HepG2 (cell line): ENCODE data around the gene COL5A2. TPM values are rescaled to one million over a fixed set of nuclear protein-coding genes. Genes with fewer than 3 reads are reported as not detected.

ENCODE experiments used
- ATAC-seq: fragments of 200-7000 bp; cut with Tn5 transposase; 3 replicates; pipeline ENCODE4 v1.9.1; 2020; ENCODE audit warnings: mild to moderate bottlenecking, moderate library complexity
- BruUV-seq: library from RNA; stranded (reverse); fragments of 400-500 nt; replicated peaks from 2 replicates; lab custom pipeline; 2021; lab: Mats Ljungman, UMichigan
- CTCF ChIA-PET: fragments of 300-600 bp; formaldehyde crosslinking; extraction: SDS; loops from one replicate; lab custom pipeline; 2021; ENCODE audit warnings: low total read pairs, inconsistent platforms, low intra/inter-chr PET ratio; lab: Yijun Ruan, JAX
- POLR2A ChIA-PET: fragments of 350-600 bp; sonication (Branson Sonifier 250); formaldehyde crosslinking; loops from one replicate; lab custom pipeline; 2020; ENCODE audit warnings: antibody characterized with exemption, inconsistent platforms; lab: Yijun Ruan, JAX
- DNase-seq: peaks from one replicate; pipeline ENCODE4 v3.0.0-alpha.2; 2015; ENCODE audit warnings: low spot score
- FAIRE-seq: peaks from 3 replicates; lab custom pipeline; 2011; peaks lifted over from hg19 to GRCh38; lab: Jason Lieb, UNC
- H2AFZ ChIP-seq: one replicate; pipeline ENCODE4 v1.6.1; 2011; ENCODE audit warnings: low read length, inconsistent platforms
- H3K27ac ChIP-seq: fragments of 300-600 bp; 3 replicates; pipeline ENCODE4 v1.8.0; 2011; ENCODE audit warnings: mixed run types, mild to moderate bottlenecking, mixed read lengths, low read length, inconsistent platforms; ENCODE audit not compliant: insufficient read depth; ENCODE audit errors: extremely low read length
- H3K27me3 ChIP-seq, 2 experiments: fragments of 200-600 bp in 1 of 2; 2 replicates in 1 of 2; 3 replicates in 1 of 2; pipeline versions ENCODE4 v1.6.0 to v1.8.0; 2011; ENCODE audit warnings: low read length in 2 of 2, mild to moderate bottlenecking in 2 of 2, moderate library complexity in 2 of 2, inconsistent platforms in 1 of 2; ENCODE audit not compliant: insufficient read depth in 2 of 2, control insufficient read depth in 1 of 2
- H3K36me3 ChIP-seq, 2 experiments: fragments of 200-600 bp in 1 of 2; replicated peaks in 1 of 2; 2 replicates in 1 of 2; 3 replicates in 1 of 2; pipeline versions ENCODE4 v1.5.1 to v1.8.0; 2011; ENCODE audit warnings: low read length in 2 of 2, inconsistent platforms in 1 of 2; ENCODE audit not compliant: insufficient read depth in 2 of 2, control insufficient read depth in 1 of 2
- H3K4me1 ChIP-seq: 2 replicates; pipeline ENCODE4 v1.5.1; 2012; ENCODE audit warnings: low read length, inconsistent platforms; ENCODE audit not compliant: insufficient read depth
- H3K4me2 ChIP-seq: 2 replicates; pipeline ENCODE4 v1.6.0; 2011; ENCODE audit warnings: low read depth, low read length, inconsistent platforms
- H3K4me3 ChIP-seq, 3 experiments: fragments of 200-600 bp in 1 of 3; sonication (generic), shearing (Covaris generic) in 1 of 3; replicated peaks in 1 of 3; 2 replicates each; pipeline ENCODE4 v1.5.1; 2011 to 2016; ENCODE audit warnings: low read length in 3 of 3, inconsistent platforms in 2 of 3, low read depth in 2 of 3, mild to moderate bottlenecking in 2 of 3, control low read depth in 1 of 3, mixed read lengths in 1 of 3; ENCODE audit not compliant: insufficient read depth in 1 of 3
- H3K79me2 ChIP-seq: one replicate; pipeline ENCODE4 v1.6.1; 2011; ENCODE audit warnings: low read length, inconsistent platforms; ENCODE audit not compliant: insufficient read depth
- H3K9ac ChIP-seq: 2 replicates; pipeline ENCODE4 v1.6.0; 2011; ENCODE audit warnings: mild to moderate bottlenecking, low read depth, low read length, inconsistent platforms; ENCODE audit not compliant: insufficient read depth
- H3K9me3 ChIP-seq: 2 replicates; pipeline ENCODE4 v1.5.1; 2012; ENCODE audit warnings: mild to moderate bottlenecking, low read length
- H4K20me1 ChIP-seq: 2 replicates; pipeline ENCODE4 v1.6.0; 2011; ENCODE audit warnings: inconsistent platforms, mild to moderate bottlenecking, low read length, moderate library complexity; ENCODE audit not compliant: insufficient read depth
- EED ChIP-seq: sonication (generic); formaldehyde crosslinking; IDR thresholded peaks from 2 replicates; pipeline ENCODE4 v1.5.0; 2020; ENCODE audit warnings: mild to moderate bottlenecking, missing genetic modification reagents
- MAFK ChIP-seq, 2 experiments: IDR thresholded peaks in 1 of 2; conservative IDR thresholded peaks in 1 of 2; 2 replicates each; pipeline ENCODE4 v1.6.1; 2011; ENCODE audit warnings: improper control_type of control experiment in 2 of 2, low read length in 2 of 2
- WGBS: methylation state at CpG from one replicate; pipeline ENCODE4 v1.1.6; 2017; ENCODE audit warnings: low lambda C conversion rate; 5-methylcytosine and 5-hydroxymethylcytosine counted together
- in situ Hi-C: cut with HindIII; loops from 2 replicates; pipeline ENCODE4 v1.10.0; 2017; ENCODE audit warnings: low pct_unique_long_range_greater_than_20kb; ENCODE audit not compliant: extremely low pct_ligation_motif_present
- intact Hi-C: fragments of 100-400 bp; cut with micrococcal nuclease; formaldehyde crosslinking; loops from one replicate; pipeline ENCODE4 v1.10.0; 2022; ENCODE audit not compliant: unreplicated experiment
- polyA plus RNA-seq, 8 experiments: library from polyadenylated mRNA; depleted of rRNA in 3 of 8; stranded (reverse) in 7 of 8; unstranded in 1 of 8; fragments of >200 nt; fragmentation: Illumina TruSeq in 4 of 8; extraction: Trizol in 4 of 8; gene quantifications; 2 replicates each; pipeline versions ENCODE4 v1.2.1 to v1.2.3, GENCODE V29; 2011 to 2016; ENCODE audit warnings: low read depth in 4 of 8, missing spikeins in 1 of 8, mixed read lengths in 1 of 8; ENCODE audit not compliant: insufficient read depth in 1 of 8
- total RNA-seq, 5 experiments: library from RNA; depleted of rRNA; stranded (reverse); fragments of >200 nt; fragmentation: Illumina TruSeq; extraction: Trizol; gene quantifications; 2 replicates each; pipeline ENCODE4 v1.2.3, GENCODE V29; 2016; ENCODE audit warnings: low read depth in 1 of 5
- TF ChIP-seq, protein P1 (sequence below): sonication (generic); formaldehyde crosslinking; IDR thresholded peaks from 2 replicates; pipeline ENCODE4 v1.5.1; 2020; ENCODE audit warnings: mild to moderate bottlenecking, missing genetic modification reagents
- TF ChIP-seq, protein P2 (sequence below): IDR thresholded peaks from 2 replicates; pipeline ENCODE4 v1.6.1; 2018; ENCODE audit warnings: missing genetic modification reagents

COL5A2 gene
- total and polyA plus RNA-seq, 2 of the 13 experiments (the other 11 are each of a cell fraction or from before 2014, with no cell fraction given) = 0.83 to 1.5 TPM

DNA sequence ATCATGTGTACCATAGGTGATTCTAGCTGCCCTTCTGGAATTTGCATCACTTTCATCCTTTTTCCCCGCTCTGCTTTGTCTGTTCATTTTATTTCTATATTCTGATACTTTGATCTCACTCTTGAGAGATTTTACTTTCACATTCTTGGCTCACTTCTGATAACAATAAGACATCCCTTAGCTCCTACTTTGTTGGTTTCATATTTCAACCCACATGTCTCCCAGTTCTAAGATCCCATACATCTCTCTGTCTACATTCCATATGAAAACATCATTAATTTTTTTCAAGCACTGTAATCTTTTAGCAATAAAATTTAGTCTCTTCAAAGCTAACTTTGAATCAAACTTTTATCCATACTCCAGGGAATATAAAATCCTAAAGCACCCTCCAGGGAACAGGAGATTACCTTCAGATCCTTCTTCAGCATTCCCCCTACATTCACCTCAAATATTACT lies 129.8 kb downstream of the COL5A2 start (continued):
- TF ChIP-seq, protein P1, sequence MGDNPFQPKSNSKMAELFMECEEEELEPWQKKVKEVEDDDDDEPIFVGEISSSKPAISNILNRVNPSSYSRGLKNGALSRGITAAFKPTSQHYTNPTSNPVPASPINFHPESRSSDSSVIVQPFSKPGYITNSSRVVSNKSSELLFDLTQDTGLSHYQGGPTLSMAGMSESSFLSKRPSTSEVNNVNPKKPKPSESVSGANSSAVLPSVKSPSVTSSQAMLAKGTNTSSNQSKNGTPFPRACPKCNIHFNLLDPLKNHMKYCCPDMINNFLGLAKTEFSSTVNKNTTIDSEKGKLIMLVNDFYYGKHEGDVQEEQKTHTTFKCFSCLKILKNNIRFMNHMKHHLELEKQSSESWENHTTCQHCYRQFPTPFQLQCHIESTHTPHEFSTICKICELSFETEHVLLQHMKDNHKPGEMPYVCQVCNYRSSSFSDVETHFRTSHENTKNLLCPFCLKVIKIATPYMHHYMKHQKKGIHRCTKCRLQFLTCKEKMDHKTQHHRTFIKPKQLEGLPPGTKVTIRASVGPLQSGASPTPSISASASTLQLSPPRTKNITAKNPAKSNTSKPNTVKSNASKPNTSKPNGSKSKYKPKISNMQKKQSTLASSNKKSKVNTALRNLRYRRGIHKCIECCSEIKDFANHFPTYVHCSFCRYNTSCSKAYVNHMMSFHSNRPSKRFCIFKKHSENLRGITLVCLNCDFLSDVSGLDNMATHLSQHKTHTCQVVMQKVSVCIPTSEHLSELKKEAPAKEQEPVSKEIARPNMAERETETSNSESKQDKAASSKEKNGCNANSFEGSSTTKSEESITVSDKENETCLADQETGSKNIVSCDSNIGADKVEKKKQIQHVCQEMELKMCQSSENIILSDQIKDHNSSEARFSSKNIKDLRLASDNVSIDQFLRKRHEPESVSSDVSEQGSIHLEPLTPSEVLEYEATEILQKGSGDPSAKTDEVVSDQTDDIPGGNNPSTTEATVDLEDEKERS (CRISPR knock-in tag) = no peak

DNA sequence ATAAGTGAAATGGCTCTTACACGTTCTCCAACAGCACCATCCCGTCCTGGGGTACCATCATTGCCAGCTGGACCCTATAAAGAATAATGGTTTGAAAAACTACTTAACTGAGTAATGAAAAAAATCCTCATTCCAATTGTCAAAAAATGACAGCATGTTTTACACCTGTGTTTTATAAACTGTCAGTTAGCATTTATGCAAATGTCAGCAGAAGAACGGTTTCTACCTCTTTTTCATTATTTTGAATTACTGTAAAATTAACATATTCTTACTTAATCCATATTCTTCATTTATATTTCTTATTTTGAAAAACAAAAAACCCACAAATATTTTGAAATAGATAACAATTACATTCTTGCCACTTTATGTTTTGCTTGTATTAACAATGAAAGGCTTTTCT lies 131.4 kb downstream of the COL5A2 start:
- FAIRE-seq = no peak
- WGBS = 97% methylated on average over 3 of the region's 3 CpGs
- in situ Hi-C loops (no loop called here), intact Hi-C loops (no loop called here)
- DNase-seq = no peak
- Histone ChIP-seq H4K20me1 (no peaks in the 10 kb centered on the region), H2AFZ (no peak overlapping the region), H3K27me3 (no peaks in the 10 kb centered on the region), H3K27ac (no peak overlapping the region), H3K4me1 (peaks cover 42% of the 10 kb centered on the region), H3K4me3 (no peak overlapping the region), H3K9ac (no peak overlapping the region), H3K4me2 (no peak overlapping the region), H3K36me3 (no peaks in the 10 kb centered on the region), H3K9me3 (no peaks in the 10 kb centered on the region), H3K79me2 (no peaks in the 10 kb centered on the region)
- no TSS peak for BruUV-seq
- ATAC-seq = no peak
- peak; percentile 56 to 65; a peak in 3 of 4 replicates for TF ChIP-seq MAFK (conservative IDR thresholded peaks at IDR 0.05 in 1 of 2, IDR thresholded peaks at IDR 0.05 in 1 of 2; ENCODE audit: low read length in 2 of 2)
- TF ChIP-seq, protein P2, sequence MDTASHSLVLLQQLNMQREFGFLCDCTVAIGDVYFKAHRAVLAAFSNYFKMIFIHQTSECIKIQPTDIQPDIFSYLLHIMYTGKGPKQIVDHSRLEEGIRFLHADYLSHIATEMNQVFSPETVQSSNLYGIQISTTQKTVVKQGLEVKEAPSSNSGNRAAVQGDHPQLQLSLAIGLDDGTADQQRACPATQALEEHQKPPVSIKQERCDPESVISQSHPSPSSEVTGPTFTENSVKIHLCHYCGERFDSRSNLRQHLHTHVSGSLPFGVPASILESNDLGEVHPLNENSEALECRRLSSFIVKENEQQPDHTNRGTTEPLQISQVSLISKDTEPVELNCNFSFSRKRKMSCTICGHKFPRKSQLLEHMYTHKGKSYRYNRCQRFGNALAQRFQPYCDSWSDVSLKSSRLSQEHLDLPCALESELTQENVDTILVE (CRISPR knock-in tag) = no peak
- no peak for TF ChIP-seq EED (CRISPR knock-in tag)
- CTCF ChIA-PET = no interaction called here
- POLR2A ChIA-PET = no interaction called here
